ENCODE measurements around the gene PTEN. TPM values are rescaled to one million over a fixed set of nuclear protein-coding genes. Genes with fewer than 3 reads are reported as not detected.
A peak's percentile ranks its signal among the peaks of the same experiment; 100 is the strongest.

PTEN gene
- polyA plus RNA-seq, 1 donor from 2014 or later, result 40.4 TPM

DNA sequence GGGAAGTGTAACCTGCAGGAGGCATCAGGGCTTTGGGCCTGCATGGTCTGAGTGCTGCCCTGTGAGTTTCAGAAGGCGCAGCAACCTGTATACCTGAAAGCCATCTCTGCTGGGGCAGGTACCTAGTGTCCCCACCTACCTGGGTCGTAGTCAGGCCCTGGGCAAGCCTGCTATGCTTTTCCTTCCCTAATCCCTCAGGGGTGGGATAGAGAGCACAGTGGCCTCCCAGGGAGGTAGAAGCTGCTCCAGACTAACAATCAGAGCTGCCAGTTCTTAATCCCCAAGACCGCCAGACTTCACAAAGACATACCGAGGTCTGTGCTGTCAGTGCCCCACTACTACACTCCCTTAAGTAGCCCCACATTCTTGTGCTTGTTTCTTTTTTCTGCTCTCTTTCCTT, 52.0 kb downstream of the PTEN start:
- H3K9me3 Mint-ChIP-seq, result peaks cover 6 to 32% (median 8%) of the 10 kb centered on the region in 3 donors
- H3K4me1 Mint-ChIP-seq, result peaks cover 27 to 44% (median 34%) of the 10 kb centered on the region in 3 donors
- no peaks in the 10 kb centered on the region for H3K27me3 Mint-ChIP-seq
- no peak overlapping the region for H3K27ac Mint-ChIP-seq
- no peak overlapping the region for H3K4me3 Mint-ChIP-seq
- peaks cover 19% of the 10 kb centered on the region for H3K36me3 Mint-ChIP-seq

DNA sequence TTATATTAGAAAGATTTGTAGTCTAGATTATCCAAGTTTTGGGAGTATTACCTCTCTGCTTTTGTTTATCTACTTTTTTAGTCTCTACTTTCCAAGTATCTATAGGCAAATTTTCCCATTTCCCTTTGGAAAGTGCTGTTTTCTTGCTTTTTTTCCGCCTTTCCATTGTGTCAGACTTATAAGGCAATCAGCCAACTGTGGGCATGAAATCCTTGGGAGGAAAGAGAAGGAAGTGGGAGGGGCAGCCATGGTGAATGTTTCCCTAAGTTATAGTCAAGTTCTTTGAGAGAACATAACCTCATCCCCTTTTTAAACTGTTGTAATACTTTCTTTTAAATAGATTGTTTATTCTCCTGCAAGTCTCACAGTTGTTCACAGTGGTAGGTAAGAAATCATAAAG, 52.6 kb downstream of the PTEN start:
- peak overlapping the region in 1 of 3 donors; percentile 36 for H3K27ac Mint-ChIP-seq
- H3K36me3 Mint-ChIP-seq, result peaks cover 15% of the 10 kb centered on the region
- peak overlapping the region in 1 of 4 donors; percentile 24 for H3K4me3 Mint-ChIP-seq
- H3K9me3 Mint-ChIP-seq, result peaks cover 5 to 29% (median 6%) of the 10 kb centered on the region in 3 donors
- H3K4me1 Mint-ChIP-seq, result peaks cover 29 to 41% (median 33%) of the 10 kb centered on the region in 3 donors
- H3K27me3 Mint-ChIP-seq, result no peaks in the 10 kb centered on the region

DNA sequence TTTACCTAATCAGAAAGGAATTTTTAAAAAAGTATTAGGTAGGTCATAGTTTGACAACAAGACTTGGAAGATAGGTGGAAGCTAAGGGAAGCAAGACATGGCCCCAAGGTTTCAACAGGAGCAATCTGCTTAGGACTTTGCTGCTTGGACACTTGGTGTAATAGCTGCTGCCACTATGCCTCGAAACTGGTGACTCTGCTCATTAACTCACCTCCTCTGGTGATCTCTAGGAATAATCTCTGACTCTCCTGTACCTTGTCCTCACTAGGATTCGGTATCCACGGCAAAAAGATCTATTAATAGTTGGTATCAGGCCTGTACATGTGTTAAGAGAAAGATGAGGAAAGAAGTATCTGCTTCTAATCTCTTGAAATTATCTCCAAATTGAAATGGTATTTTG, 53.1 kb downstream of the PTEN start:
- peak overlapping the region in 2 of 3 donors; percentile 36 to 63 for H3K27ac Mint-ChIP-seq
- peak overlapping the region in 2 of 4 donors; percentile 24 to 45 for H3K4me3 Mint-ChIP-seq
- H3K9me3 Mint-ChIP-seq, result peaks cover 5 to 25% (median 6%) of the 10 kb centered on the region in 3 donors
- no peaks in the 10 kb centered on the region for H3K27me3 Mint-ChIP-seq
- peaks cover 29 to 37% (median 33%) of the 10 kb centered on the region in 3 donors for H3K4me1 Mint-ChIP-seq
- H3K36me3 Mint-ChIP-seq, result peaks cover 13% of the 10 kb centered on the region

DNA sequence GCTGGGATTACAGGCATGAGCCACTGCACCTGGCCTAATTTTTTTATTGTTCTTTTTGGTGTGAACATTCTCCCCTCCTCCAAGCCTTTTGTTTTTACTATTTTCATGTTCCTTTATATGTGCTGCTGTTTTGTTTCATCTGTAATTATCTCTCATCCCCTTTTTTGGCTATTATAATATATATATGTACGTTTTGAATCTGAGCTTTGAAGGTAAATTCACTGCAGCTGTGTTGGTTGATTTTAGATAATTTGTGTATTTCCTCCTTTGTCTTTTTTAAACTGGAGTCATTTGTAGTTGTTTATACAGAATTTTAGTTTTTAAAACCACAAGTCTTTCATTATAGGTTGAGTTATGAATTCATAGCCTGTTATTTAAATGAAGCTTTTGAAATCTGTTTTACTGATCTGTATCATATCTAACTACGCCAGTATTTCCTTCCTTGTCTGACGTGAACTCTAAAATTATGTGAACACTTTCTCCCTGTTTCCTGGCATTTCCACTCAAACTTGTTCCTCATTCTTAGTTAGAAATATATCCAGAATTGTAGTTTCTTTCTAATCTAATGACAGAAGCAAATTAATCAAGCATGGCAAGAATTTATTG, 54.9 kb downstream of the PTEN start:
- Mint-ChIP-seq H3K9me3 (peaks cover 0 to 8% (median 2%) of the 10 kb centered on the region in 3 donors), H3K4me3 (peak overlapping the region in 2 of 4 donors; percentile 1 to 60), H3K36me3 (peaks cover 18% of the 10 kb centered on the region), H3K4me1 (peaks cover 40 to 55% (median 49%) of the 10 kb centered on the region in 3 donors), H3K27me3 (no peaks in the 10 kb centered on the region), H3K27ac (peak overlapping the region; percentile 20 to 33 (median 21))

DNA sequence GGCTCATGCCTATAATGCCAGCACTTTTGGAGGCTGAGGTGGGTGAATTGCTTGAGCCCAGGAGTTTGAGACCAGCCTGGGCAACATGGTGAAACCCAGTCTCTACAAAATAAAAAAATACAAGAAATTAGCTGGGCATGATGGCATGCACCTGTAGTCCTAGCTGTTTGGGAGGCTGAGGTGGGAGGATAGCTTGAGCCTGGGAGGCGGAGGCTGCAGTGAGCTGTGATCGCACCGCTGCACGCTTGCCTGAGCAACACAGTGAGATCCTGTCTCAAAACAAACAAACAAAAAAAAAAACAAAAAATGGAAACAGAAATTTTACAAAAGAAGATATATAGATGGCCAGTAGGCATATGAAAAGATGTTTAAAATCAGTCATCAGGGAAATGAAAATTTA, 57.1 kb downstream of the PTEN start:
- Mint-ChIP-seq H3K36me3 (peaks cover 8% of the 10 kb centered on the region), H3K4me1 (peaks cover 58 to 72% (median 67%) of the 10 kb centered on the region in 3 donors), H3K27ac (no peak overlapping the region), H3K9me3 (no peaks in the 10 kb centered on the region), H3K4me3 (no peak overlapping the region), H3K27me3 (no peaks in the 10 kb centered on the region)

DNA sequence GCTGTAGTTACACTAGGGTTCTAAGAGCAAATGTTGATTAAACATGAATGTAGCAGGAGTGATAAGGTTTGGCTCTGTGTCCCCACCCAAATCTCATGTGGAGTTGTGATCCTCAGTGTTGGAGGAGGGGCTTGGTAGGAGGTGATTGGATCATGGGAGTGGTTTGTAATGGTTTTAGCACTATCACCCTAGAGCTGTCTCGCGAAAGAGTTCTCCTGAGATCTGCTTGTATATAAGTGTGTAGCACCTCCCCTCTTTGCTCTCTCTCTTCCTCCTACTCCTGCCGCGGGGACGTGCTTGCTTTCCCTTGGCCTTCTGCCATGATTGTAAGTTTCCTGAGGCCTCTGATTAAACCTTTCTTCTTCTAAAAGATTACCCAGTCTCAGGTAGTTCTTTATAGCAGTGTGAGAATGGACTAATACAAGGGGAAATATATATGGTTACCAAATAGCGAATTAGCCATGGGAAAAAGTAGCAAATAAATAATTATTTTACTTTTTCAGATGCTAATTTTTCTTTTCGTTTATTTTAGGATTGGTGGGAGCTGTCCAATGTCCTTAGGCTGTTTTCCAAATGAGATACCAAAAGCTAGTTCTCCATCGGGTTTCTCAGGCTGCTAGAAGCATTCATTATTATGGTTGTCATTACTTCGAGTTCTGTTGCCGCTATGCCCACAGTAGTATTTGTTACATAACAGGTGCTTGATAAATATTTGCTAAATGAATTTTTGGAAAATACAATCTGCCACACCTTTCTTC, 58.7 kb downstream of the PTEN start:
- no peaks in the 10 kb centered on the region for H3K27me3 Mint-ChIP-seq
- H3K27ac Mint-ChIP-seq, result peak overlapping the region in 1 of 3 donors; percentile 3
- peaks cover 59 to 72% (median 69%) of the 10 kb centered on the region in 3 donors for H3K4me1 Mint-ChIP-seq
- no peaks in the 10 kb centered on the region for H3K9me3 Mint-ChIP-seq
- peak overlapping the region in 1 of 4 donors; percentile 89 for H3K4me3 Mint-ChIP-seq
- H3K36me3 Mint-ChIP-seq, result peaks cover 16% of the 10 kb centered on the region

DNA sequence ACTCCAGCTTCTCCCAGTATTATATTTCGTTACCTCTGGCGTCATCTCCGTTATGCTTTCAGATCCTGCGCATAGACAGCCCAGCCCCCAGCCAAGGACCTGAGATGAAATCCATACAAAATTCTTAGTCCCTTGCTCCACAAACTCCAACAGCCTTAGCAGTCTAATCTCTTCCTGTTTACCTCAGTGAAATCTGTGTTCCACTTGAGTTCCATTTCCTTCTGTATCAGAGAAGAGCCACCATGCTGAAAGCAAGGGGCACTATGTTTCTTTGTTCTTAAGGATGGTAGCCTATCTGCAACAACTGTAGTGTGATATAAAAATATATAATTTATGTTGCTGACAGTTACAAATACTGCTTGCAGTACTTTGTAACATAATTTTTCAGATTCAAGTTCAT, 59.8 kb downstream of the PTEN start:
- H3K36me3 Mint-ChIP-seq, result peaks cover 18% of the 10 kb centered on the region
- no peaks in the 10 kb centered on the region for H3K27me3 Mint-ChIP-seq
- H3K4me1 Mint-ChIP-seq, result peaks cover 58 to 72% (median 72%) of the 10 kb centered on the region in 3 donors
- H3K9me3 Mint-ChIP-seq, result no peaks in the 10 kb centered on the region
- H3K27ac Mint-ChIP-seq, result peak overlapping the region in 1 of 3 donors; percentile 68
- H3K4me3 Mint-ChIP-seq, result peak overlapping the region in 2 of 4 donors; percentile 31 to 89

DNA sequence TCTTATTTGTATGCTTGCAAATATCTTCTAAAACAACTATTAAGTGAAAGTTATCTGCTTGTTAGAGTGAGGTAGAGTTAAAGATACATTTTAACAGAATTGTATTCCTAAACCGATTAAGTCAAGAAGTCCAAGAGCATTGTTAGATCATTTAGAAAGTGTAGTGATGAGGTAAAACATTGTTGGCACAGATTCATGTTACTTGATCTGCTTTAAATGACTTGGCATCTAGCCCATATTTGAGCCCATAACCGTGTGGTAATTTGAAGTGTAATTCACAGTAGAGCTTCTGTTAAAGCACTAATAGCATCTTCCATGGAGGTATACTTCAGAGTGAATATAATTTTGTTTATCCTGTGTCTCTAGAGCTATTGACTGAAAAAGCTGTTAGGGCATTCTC, 62.1 kb downstream of the PTEN start:
- H3K4me1 Mint-ChIP-seq, result peaks cover 66 to 83% (median 76%) of the 10 kb centered on the region in 3 donors
- no peaks in the 10 kb centered on the region for H3K9me3 Mint-ChIP-seq
- no peak overlapping the region for H3K27ac Mint-ChIP-seq
- peaks cover 20% of the 10 kb centered on the region for H3K36me3 Mint-ChIP-seq
- no peaks in the 10 kb centered on the region for H3K27me3 Mint-ChIP-seq
- H3K4me3 Mint-ChIP-seq, result peak overlapping the region in 2 of 4 donors; percentile 25 to 36

DNA sequence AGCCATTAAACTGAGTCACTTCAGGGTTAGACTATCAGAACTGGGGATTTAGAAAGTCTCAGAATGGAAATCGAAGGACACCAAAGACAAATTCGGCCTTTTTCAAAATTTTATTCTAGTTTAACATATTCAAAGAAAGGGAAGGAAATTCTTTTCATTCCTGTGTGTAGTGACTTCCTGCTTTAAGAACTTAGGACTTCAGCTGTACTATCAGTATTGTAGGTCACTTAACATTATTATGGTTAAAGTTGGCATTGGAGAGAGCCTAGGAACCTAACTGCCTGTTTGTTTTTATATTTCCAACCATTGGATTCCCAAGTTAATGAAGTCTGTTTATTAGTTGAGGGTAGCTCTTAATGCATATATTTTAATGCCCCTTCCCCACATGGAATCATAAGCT, 63.7 kb downstream of the PTEN start:
- Mint-ChIP-seq H3K4me1 (peaks cover 72 to 81% (median 75%) of the 10 kb centered on the region in 3 donors), H3K27me3 (no peaks in the 10 kb centered on the region), H3K4me3 (no peak overlapping the region), H3K27ac (no peak overlapping the region), H3K36me3 (peaks cover 14% of the 10 kb centered on the region), H3K9me3 (no peaks in the 10 kb centered on the region)

DNA sequence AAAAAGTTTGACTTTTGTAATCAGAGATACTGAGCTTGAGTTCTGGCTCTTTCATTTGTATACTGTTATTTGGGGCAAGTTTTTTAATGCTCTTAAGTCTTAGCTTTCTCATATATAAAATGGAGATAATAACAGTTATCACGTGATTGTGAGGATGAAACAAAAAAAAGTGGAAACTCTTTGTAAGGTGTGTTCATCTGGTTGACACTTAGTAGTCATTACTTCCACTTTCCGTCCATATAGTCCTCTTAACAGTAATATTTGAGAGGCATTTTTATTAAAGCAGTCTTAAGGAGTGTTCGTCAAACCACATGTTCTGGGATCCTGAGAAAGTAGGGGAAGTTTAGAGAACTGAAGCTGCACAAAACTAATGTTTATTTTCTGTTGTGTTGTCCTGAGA, 65.6 kb downstream of the PTEN start:
- H3K4me1 Mint-ChIP-seq, result peaks cover 55 to 62% (median 59%) of the 10 kb centered on the region in 3 donors
- H3K36me3 Mint-ChIP-seq, result peaks cover 12% of the 10 kb centered on the region
- H3K27me3 Mint-ChIP-seq, result no peaks in the 10 kb centered on the region
- no peak overlapping the region for H3K27ac Mint-ChIP-seq
- H3K9me3 Mint-ChIP-seq, result no peaks in the 10 kb centered on the region
- H3K4me3 Mint-ChIP-seq, result peak overlapping the region in 1 of 4 donors; percentile 49

DNA sequence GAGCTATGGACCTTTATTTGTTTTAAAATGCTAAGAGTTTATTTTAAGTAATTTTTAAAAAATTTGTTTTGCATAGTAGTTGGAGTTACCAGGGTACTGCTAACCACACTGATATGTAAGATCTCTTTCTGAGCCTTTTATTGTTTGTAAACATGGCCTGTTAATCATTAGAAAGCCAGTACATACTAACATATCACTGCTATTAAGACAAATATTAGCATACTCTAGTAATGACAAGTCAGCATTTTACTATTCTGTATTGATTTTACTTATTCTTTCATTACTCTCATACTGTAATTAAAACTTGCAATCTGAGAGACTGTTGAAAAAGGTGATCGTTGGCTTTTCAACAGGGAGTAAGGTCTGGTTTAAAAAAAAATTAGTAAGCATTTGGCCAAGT, 66.7 kb downstream of the PTEN start:
- Mint-ChIP-seq H3K9me3 (no peaks in the 10 kb centered on the region), H3K27ac (no peak overlapping the region), H3K4me3 (no peak overlapping the region), H3K36me3 (peaks cover 12% of the 10 kb centered on the region), H3K27me3 (no peaks in the 10 kb centered on the region), H3K4me1 (peaks cover 48 to 56% (median 54%) of the 10 kb centered on the region in 3 donors)

DNA sequence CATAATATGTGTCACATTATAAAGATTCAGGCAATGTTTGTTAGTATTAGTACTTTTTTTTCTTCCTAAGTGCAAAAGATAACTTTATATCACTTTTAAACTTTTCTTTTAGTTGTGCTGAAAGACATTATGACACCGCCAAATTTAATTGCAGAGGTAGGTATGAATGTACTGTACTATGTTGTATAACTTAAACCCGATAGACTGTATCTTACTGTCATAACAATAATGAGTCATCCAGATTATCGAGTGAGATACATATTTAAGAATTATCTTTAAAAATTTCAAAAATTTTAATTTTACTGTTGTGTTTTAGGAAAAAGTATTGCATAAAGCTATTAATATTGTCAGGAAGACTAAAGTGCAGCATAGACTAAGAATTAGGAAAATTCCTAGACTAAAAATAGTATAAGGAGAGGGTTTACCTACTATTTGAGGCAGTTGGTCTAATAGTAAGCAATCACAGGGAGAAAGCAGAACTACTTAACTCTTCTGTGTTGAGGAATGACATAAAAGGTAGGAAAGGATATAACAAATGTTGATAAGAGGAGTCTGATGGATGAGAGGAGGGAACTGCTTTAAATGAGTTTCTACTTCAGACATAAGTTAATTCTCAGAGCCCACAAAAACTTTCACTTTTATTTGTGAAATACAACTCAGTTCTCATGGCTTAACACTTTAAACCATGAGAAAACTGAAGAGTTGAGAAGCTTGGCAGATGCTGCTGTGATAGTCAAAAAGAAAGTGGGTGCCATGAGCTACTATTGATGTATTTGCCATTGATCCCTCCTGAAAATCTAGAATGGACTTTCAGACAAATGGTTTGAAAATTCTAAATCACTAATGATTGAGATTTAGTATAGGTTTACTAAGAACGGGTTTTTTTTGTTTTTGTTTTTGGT, 67.8 kb downstream of the PTEN start:
- H3K27me3 Mint-ChIP-seq, result no peaks in the 10 kb centered on the region
- H3K4me1 Mint-ChIP-seq, result peaks cover 42 to 52% (median 51%) of the 10 kb centered on the region in 3 donors
- H3K9me3 Mint-ChIP-seq, result no peaks in the 10 kb centered on the region
- no peak overlapping the region for H3K27ac Mint-ChIP-seq
- H3K36me3 Mint-ChIP-seq, result peaks cover 15% of the 10 kb centered on the region
- no peak overlapping the region for H3K4me3 Mint-ChIP-seq

DNA sequence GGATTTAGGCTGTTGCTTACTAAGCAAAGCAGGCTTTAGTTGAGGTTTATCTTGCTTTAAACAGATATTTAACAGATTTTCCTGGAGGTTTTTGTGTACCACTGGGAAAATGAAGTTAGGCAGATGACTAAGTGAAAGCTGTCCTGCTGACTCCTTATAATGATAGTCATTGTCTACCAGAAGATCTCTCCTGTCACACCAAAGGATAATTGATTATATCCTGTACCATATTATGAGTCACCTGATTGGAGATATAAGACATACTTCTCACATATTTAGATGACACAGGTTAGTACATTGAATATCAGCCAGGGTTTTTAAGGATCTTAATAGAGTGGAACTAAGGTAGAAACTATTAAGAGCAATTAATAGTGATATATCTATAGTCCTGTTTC, 68.4 kb downstream of the PTEN start:
- no peak overlapping the region for H3K27ac Mint-ChIP-seq
- H3K36me3 Mint-ChIP-seq, result peaks cover 11% of the 10 kb centered on the region
- H3K4me3 Mint-ChIP-seq, result no peak overlapping the region
- peaks cover 37 to 47% (median 47%) of the 10 kb centered on the region in 3 donors for H3K4me1 Mint-ChIP-seq
- no peaks in the 10 kb centered on the region for H3K9me3 Mint-ChIP-seq
- no peaks in the 10 kb centered on the region for H3K27me3 Mint-ChIP-seq

DNA sequence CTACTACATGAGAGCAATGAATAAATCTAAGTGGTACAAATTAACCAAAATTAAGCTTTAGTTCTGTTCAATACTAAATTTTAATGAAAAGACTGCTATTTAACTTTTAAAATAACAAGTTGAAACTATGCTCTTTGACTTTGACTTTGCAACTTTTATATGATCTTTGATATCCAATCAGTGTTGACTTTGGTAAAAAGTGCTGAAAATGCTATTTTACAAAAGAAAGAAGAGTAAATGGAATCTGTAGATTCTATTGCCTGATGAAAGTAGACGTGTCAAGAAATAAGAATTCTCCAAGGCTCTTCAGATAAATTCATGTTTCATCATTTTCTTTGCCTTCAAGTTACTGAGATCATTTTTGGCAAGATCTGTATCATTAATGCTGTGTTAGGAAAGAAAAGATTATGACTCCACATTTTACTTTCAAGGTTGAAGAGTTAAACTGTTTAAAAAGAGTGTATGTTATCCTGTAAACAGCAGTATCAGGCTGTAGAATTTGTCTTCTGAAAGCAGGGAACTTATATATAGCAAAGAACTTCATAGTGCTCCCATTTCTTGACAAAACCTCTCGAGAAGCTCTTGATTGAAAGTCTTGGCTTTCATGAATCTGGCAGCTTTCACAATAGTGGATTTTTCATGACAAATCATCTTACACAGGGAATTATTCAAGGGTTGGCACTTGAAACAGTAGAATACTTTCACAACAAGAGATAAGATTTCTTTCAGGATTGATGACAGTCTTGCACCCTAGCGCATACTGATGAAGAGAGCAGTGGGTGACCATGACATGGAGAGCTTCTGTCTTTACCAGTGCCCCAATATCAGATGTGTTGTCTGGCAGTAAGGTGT, 72.1 kb downstream of the PTEN start:
- Mint-ChIP-seq H3K4me3 (no peak overlapping the region), H3K36me3 (peaks cover 9% of the 10 kb centered on the region), H3K4me1 (peaks cover 14 to 29% (median 21%) of the 10 kb centered on the region in 3 donors), H3K9me3 (no peaks in the 10 kb centered on the region), H3K27ac (no peak overlapping the region), H3K27me3 (no peaks in the 10 kb centered on the region)
